HEK293 (cell line): ENCODE measurements around the gene TRPC4.

Experiments
- ZNF140 ChIP-seq: fragments of 450-650 bp; formaldehyde crosslinking; IDR thresholded peaks from 2 replicates; pipeline ENCODE4 v1.5.1; 2016; ENCODE audit warnings: missing biosample characterization, missing genetic modification characterization
- ZNF560 ChIP-seq: fragments of 450-650 bp; formaldehyde crosslinking; IDR thresholded peaks from 2 replicates; pipeline ENCODE4 v1.5.1; 2017; ENCODE audit warnings: missing biosample characterization, missing genetic modification characterization, borderline replicate concordance
- TF ChIP-seq, protein P1 (sequence below): fragments of 450-650 bp; formaldehyde crosslinking; IDR thresholded peaks from 2 replicates; pipeline ENCODE4 v1.5.1; 2016; ENCODE audit warnings: missing biosample characterization, missing genetic modification characterization
- TF ChIP-seq, protein P2 (sequence below): fragments of 450-650 bp; formaldehyde crosslinking; IDR thresholded peaks from 2 replicates; pipeline ENCODE4 v1.5.1; 2016; ENCODE audit warnings: missing biosample characterization, missing genetic modification characterization
- TF ChIP-seq, protein P3 (sequence below): fragments of 450-650 bp; formaldehyde crosslinking; IDR thresholded peaks from 2 replicates; pipeline ENCODE4 v1.5.1; 2017; ENCODE audit warnings: missing biosample characterization, missing genetic modification characterization
- TF ChIP-seq, protein P4 (sequence below): fragments of 450-650 bp; formaldehyde crosslinking; IDR thresholded peaks from 2 replicates; pipeline ENCODE4 v1.5.1; 2016; ENCODE audit warnings: missing biosample characterization, missing genetic modification characterization

DNA sequence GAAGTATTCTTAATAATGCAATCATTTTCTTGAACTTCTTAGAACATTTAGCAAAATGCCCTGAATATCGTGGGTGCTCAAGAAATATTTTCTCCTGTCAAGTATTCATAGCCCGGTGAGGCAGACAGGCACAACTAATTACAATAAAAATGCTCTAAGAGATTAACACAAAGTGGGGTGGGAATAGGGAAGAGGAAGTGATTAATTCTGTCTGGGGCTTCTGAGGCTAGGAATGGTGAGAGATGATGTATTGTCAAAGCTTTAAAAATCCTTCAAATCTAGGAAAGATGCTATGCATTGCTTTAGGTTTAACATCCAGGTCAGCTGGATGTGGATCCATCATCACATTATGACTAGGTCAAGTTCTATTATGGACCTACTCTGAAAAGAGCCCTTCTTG, 204.2 kb downstream of the TRPC4 start:
- TF ChIP-seq, protein P1, sequence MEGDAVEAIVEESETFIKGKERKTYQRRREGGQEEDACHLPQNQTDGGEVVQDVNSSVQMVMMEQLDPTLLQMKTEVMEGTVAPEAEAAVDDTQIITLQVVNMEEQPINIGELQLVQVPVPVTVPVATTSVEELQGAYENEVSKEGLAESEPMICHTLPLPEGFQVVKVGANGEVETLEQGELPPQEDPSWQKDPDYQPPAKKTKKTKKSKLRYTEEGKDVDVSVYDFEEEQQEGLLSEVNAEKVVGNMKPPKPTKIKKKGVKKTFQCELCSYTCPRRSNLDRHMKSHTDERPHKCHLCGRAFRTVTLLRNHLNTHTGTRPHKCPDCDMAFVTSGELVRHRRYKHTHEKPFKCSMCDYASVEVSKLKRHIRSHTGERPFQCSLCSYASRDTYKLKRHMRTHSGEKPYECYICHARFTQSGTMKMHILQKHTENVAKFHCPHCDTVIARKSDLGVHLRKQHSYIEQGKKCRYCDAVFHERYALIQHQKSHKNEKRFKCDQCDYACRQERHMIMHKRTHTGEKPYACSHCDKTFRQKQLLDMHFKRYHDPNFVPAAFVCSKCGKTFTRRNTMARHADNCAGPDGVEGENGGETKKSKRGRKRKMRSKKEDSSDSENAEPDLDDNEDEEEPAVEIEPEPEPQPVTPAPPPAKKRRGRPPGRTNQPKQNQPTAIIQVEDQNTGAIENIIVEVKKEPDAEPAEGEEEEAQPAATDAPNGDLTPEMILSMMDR (tag by site-specific recombination): no peak
- TF ChIP-seq, protein P2, sequence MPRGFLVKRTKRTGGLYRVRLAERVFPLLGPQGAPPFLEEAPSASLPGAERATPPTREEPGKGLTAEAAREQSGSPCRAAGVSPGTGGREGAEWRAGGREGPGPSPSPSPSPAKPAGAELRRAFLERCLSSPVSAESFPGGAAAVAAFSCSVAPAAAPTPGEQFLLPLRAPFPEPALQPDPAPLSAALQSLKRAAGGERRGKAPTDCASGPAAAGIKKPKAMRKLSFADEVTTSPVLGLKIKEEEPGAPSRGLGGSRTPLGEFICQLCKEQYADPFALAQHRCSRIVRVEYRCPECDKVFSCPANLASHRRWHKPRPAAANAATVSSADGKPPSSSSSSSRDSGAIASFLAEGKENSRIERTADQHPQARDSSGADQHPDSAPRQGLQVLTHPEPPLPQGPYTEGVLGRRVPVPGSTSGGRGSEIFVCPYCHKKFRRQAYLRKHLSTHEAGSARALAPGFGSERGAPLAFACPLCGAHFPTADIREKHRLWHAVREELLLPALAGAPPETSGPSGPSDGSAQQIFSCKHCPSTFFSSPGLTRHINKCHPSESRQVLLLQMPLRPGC (tag by site-specific recombination): no peak
- TF ChIP-seq ZNF140 (tag by site-specific recombination) (no peak), ZNF560 (tag by site-specific recombination) (no peak)
- TF ChIP-seq, protein P3, sequence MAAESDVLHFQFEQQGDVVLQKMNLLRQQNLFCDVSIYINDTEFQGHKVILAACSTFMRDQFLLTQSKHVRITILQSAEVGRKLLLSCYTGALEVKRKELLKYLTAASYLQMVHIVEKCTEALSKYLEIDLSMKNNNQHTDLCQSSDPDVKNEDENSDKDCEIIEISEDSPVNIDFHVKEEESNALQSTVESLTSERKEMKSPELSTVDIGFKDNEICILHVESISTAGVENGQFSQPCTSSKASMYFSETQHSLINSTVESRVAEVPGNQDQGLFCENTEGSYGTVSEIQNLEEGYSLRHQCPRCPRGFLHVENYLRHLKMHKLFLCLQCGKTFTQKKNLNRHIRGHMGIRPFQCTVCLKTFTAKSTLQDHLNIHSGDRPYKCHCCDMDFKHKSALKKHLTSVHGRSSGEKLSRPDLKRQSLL: no peak
- TF ChIP-seq, protein P4, sequence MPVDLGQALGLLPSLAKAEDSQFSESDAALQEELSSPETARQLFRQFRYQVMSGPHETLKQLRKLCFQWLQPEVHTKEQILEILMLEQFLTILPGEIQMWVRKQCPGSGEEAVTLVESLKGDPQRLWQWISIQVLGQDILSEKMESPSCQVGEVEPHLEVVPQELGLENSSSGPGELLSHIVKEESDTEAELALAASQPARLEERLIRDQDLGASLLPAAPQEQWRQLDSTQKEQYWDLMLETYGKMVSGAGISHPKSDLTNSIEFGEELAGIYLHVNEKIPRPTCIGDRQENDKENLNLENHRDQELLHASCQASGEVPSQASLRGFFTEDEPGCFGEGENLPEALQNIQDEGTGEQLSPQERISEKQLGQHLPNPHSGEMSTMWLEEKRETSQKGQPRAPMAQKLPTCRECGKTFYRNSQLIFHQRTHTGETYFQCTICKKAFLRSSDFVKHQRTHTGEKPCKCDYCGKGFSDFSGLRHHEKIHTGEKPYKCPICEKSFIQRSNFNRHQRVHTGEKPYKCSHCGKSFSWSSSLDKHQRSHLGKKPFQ (tag by site-specific recombination): no peak
